DOHH2 (cell line): ENCODE results near the gene C11orf87.

Experiments used
- CTCF ChIP-seq: fragments of 200-600 bp; sonication (generic); IDR thresholded peaks from one replicate; pipeline ENCODE4 v1.5.1; 2014; ENCODE audit warnings: antibody characterized with exemption, mild to moderate bottlenecking, low read depth, low read length; ENCODE audit not compliant: poor library complexity, severe bottlenecking
- EZH2phosphoT487 ChIP-seq: fragments of 200-600 bp; sonication (generic); IDR thresholded peaks from 2 replicates; pipeline ENCODE4 v1.6.1; 2017; ENCODE audit warnings: borderline replicate concordance, mild to moderate bottlenecking, antibody characterized with exemption, low read length, moderate library complexity, mixed read lengths

GRCh38 chr11:109424901-109425300, 2.9 kb downstream of the C11orf87 start:
- TF ChIP-seq CTCF, result no peak
- TF ChIP-seq EZH2phosphoT487, result no peak
